H9 (cell line): ENCODE measurements around the gene BACH1. TPM values are rescaled to one million over a fixed set of nuclear protein-coding genes. Genes with fewer than 3 reads are reported as not detected.

Experiments
- DNase-seq: peaks from one replicate; pipeline ENCODE4 v3.0.0-alpha.2; 2017
- H2AFZ ChIP-seq: one replicate; pipeline ENCODE4 v1.6.1; 2013; ENCODE audit warnings: mild to moderate bottlenecking, low read length, control low read depth, moderate library complexity
- H2AK5ac ChIP-seq: 2 replicates; pipeline ENCODE4 v1.6.1; 2013; ENCODE audit warnings: low read length, control low read depth, mixed read lengths; ENCODE audit not compliant: insufficient read length
- H2BK120ac ChIP-seq: one replicate; pipeline ENCODE4 v1.6.1; 2013; ENCODE audit warnings: low read depth, mild to moderate bottlenecking, low read length, control low read depth, inconsistent platforms; ENCODE audit not compliant: poor library complexity, severe bottlenecking
- H2BK12ac ChIP-seq: 2 replicates; pipeline ENCODE4 v1.6.1; 2013; ENCODE audit warnings: low read length, control low read depth, mixed read lengths, low read depth; ENCODE audit not compliant: insufficient read length
- H2BK15ac ChIP-seq: 2 replicates; pipeline ENCODE4 v1.6.1; 2013; ENCODE audit warnings: low read depth, low read length, control low read depth
- H2BK20ac ChIP-seq: one replicate; pipeline ENCODE4 v1.6.1; 2013; ENCODE audit warnings: low read depth, mild to moderate bottlenecking, low read length, control low read depth, inconsistent platforms; ENCODE audit not compliant: poor library complexity, severe bottlenecking
- H2BK5ac ChIP-seq: 2 replicates; pipeline ENCODE4 v1.6.1; 2013; ENCODE audit warnings: low read length, control low read depth, mixed read lengths; ENCODE audit not compliant: insufficient read length
- H3K14ac ChIP-seq: 2 replicates; pipeline ENCODE4 v1.6.1; 2013; ENCODE audit warnings: low read length, control low read depth; ENCODE audit not compliant: insufficient read depth
- H3K18ac ChIP-seq: 2 replicates; pipeline ENCODE4 v1.6.1; 2013; ENCODE audit warnings: low read depth, mild to moderate bottlenecking, mixed read lengths, low read length, control low read depth; ENCODE audit not compliant: insufficient read length
- H3K23ac ChIP-seq: 2 replicates; pipeline ENCODE4 v1.6.1; 2013; ENCODE audit warnings: low read length, control low read depth, mixed read lengths, low read depth; ENCODE audit not compliant: insufficient read length
- H3K23me2 ChIP-seq: 2 replicates; pipeline ENCODE4 v1.6.1; 2013; ENCODE audit warnings: low read depth, mild to moderate bottlenecking, mixed read lengths, low read length, control low read depth; ENCODE audit not compliant: insufficient read length, poor library complexity, severe bottlenecking
- H3K27ac ChIP-seq: 2 replicates; pipeline ENCODE4 v1.5.1; 2013; ENCODE audit warnings: low read length, control low read depth, mixed read lengths, low read depth; ENCODE audit not compliant: insufficient read length
- H3K27me3 ChIP-seq: 2 replicates; pipeline ENCODE4 v1.6.1; 2013; ENCODE audit warnings: low read length, control low read depth, inconsistent platforms; ENCODE audit not compliant: insufficient read depth
- H3K4ac ChIP-seq: 2 replicates; pipeline ENCODE4 v1.6.1; 2013; ENCODE audit warnings: low read depth, mild to moderate bottlenecking, control low read depth, inconsistent platforms, low read length, moderate library complexity
- H3K4me1 ChIP-seq: 2 replicates; pipeline ENCODE4 v1.6.1; 2013; ENCODE audit warnings: low read length, control low read depth, inconsistent platforms; ENCODE audit not compliant: insufficient read depth
- H3K4me2 ChIP-seq: 2 replicates; pipeline ENCODE4 v1.6.1; 2013; ENCODE audit warnings: low read length, control low read depth, mixed read lengths; ENCODE audit not compliant: insufficient read length, insufficient read depth
- H3K56ac ChIP-seq: 2 replicates; pipeline ENCODE4 v1.6.1; 2013; ENCODE audit warnings: low read depth, mild to moderate bottlenecking, mixed read lengths, low read length, control low read depth; ENCODE audit not compliant: insufficient read length
- H3K79me1 ChIP-seq: 2 replicates; pipeline ENCODE4 v1.6.1; 2013; ENCODE audit warnings: low read depth, mild to moderate bottlenecking, moderate library complexity, low read length, control low read depth, inconsistent platforms; ENCODE audit not compliant: insufficient read depth, poor library complexity, severe bottlenecking
- H3K79me2 ChIP-seq: 2 replicates; pipeline ENCODE4 v1.6.1; 2013; ENCODE audit warnings: low read length, control low read depth, inconsistent platforms; ENCODE audit not compliant: insufficient read depth
- H3K9ac ChIP-seq: 2 replicates; pipeline ENCODE4 v1.6.1; 2013; ENCODE audit warnings: low read length, control low read depth, mixed read lengths; ENCODE audit not compliant: insufficient read length; ENCODE audit errors: extremely low read depth
- H3K9me3 ChIP-seq: one replicate; pipeline ENCODE4 v1.6.1; 2013; ENCODE audit warnings: low read depth, low read length, inconsistent platforms; ENCODE audit not compliant: control insufficient read depth
- H3T11ph ChIP-seq: one replicate; pipeline ENCODE4 v1.6.1; 2013; ENCODE audit warnings: mild to moderate bottlenecking, low read length, control low read depth, inconsistent platforms
- H4K20me1 ChIP-seq: one replicate; pipeline ENCODE4 v1.6.1; 2013; ENCODE audit not compliant: control insufficient read depth, insufficient read length, insufficient read depth
- H4K5ac ChIP-seq: 2 replicates; pipeline ENCODE4 v1.6.1; 2013; ENCODE audit warnings: low read depth, mild to moderate bottlenecking, mixed read lengths, low read length, control low read depth; ENCODE audit not compliant: insufficient read length
- H4K8ac ChIP-seq: replicated peaks from 2 replicates; pipeline ENCODE4 v1.6.1; 2013; ENCODE audit warnings: low read length, control low read depth, mixed read lengths, low read depth; ENCODE audit not compliant: insufficient read length
- H4K91ac ChIP-seq: 2 replicates; pipeline ENCODE4 v1.6.1; 2013; ENCODE audit warnings: low read depth, mild to moderate bottlenecking, moderate library complexity, mixed read lengths, low read length, control low read depth; ENCODE audit not compliant: insufficient read length
- H3K27ac Mint-ChIP-seq, 3 experiments: 2 replicates in 2 of 3; 3 replicates in 1 of 3; pipeline ENCODE4 v1.8.0; 2020 to 2021; ENCODE audit warnings: mixed read lengths in 3 of 3, mild to moderate bottlenecking in 1 of 3, moderate library complexity in 1 of 3
- H3K27me3 Mint-ChIP-seq: 2 replicates; pipeline ENCODE4 v1.8.0; 2021; ENCODE audit warnings: low read depth, mild to moderate bottlenecking, moderate library complexity, mixed read lengths
- H3K36me3 Mint-ChIP-seq, 3 experiments: 2 replicates in 2 of 3; 3 replicates in 1 of 3; pipeline ENCODE4 v1.8.0; 2020 to 2021; ENCODE audit warnings: low read depth in 3 of 3, mixed read lengths in 3 of 3; ENCODE audit not compliant: insufficient read depth in 1 of 3
- H3K4me1 Mint-ChIP-seq, 2 experiments: 2 replicates each; pipeline ENCODE4 v1.8.0; 2020; ENCODE audit warnings: mixed read lengths in 2 of 2
- H3K4me3 Mint-ChIP-seq, 2 experiments: 2 replicates in 1 of 2; 3 replicates in 1 of 2; pipeline ENCODE4 v1.8.0; 2020 to 2021; ENCODE audit warnings: mild to moderate bottlenecking in 2 of 2, mixed read lengths in 2 of 2, moderate library complexity in 1 of 2
- H3K9me3 Mint-ChIP-seq, 2 experiments: 2 replicates in 1 of 2; 3 replicates in 1 of 2; pipeline ENCODE4 v1.8.0; 2020; ENCODE audit warnings: mild to moderate bottlenecking in 2 of 2, mixed read lengths in 2 of 2, moderate library complexity in 1 of 2
- CTCF ChIP-seq: fragments of 200-600 bp; sonication (generic); conservative IDR thresholded peaks from 3 replicates; pipeline ENCODE4 v1.8.0; 2021; ENCODE audit warnings: antibody characterized with exemption, mild to moderate bottlenecking
- WGBS: extraction: QIAGEN DNeasy Blood & Tissue Kit; methylation state at CpG from one replicate; pipeline ENCODE4 v1.1.7; 2013; ENCODE audit warnings: missing lambda C conversion rate, low lambda C conversion rate, mixed read lengths; ENCODE audit not compliant: insufficient read length; ENCODE audit errors: extremely low coverage; 5-methylcytosine and 5-hydroxymethylcytosine counted together
- total RNA-seq: library from RNA; stranded (reverse); gene quantifications from 2 replicates; pipeline ENCODE4 v1.2.1, GENCODE V29; 2021

BACH1 gene
- total RNA-seq, 1 experiment from 2014 or later = 42.4 TPM

GRCh38 chr21:29335720-29336119 lies 37.0 kb downstream of the BACH1 start:
- H3K79me2 ChIP-seq = no peaks in the 10 kb centered on the region; the same call in 1 of the 2 replicates
- WGBS = no CpG with 5 or more reads among the region's 3 CpGs

More at GRCh38 chr21:29335720-29336119, 37.0 kb downstream of the BACH1 start:
- Histone ChIP-seq H2AK5ac (no peak overlapping the region), H2AFZ (no peak overlapping the region), H3K79me1 (peaks cover 3% of the 10 kb centered on the region), H3K4ac (no peak overlapping the region), H3K4me1 (no peaks in the 10 kb centered on the region), H2BK5ac (no peak overlapping the region), H3K27me3 (no peaks in the 10 kb centered on the region), H2BK15ac (no peak overlapping the region), H3K23me2 (no peaks in the 10 kb centered on the region), H4K8ac (no peak overlapping the region), H3K4me2 (no peak overlapping the region), H3K23ac (no peak overlapping the region), H3K14ac (no peak overlapping the region), H3T11ph (no peak overlapping the region), H4K20me1 (no peaks in the 10 kb centered on the region), H3K9ac (no peak overlapping the region), H3K56ac (no peak overlapping the region), H4K91ac (no peak overlapping the region), H2BK20ac (no peak overlapping the region), H3K18ac (no peak overlapping the region), H2BK120ac (no peak overlapping the region), H4K5ac (no peak overlapping the region), H2BK12ac (no peak overlapping the region), H3K9me3 (no peaks in the 10 kb centered on the region), H3K27ac (no peak overlapping the region)
- Mint-ChIP-seq H3K4me1 (no peaks in the 10 kb centered on the region), H3K36me3 (peaks cover 3 to 9% (median 6%) of the 10 kb centered on the region in 3 experiments; a peak in 5 of 7 replicates), H3K9me3 (no peaks in the 10 kb centered on the region), H3K4me3 (no peak overlapping the region), H3K27ac (no peak overlapping the region; a peak in 1 of 7 replicates), H3K27me3 (no peaks in the 10 kb centered on the region)
- DNase-seq = no peak
- TF ChIP-seq CTCF = peak; percentile 16; the same call in 1 of the 3 replicates
